Measurements from ENCODE around the gene SCD5. TPM values are rescaled to one million over a fixed set of nuclear protein-coding genes. Genes with fewer than 3 reads are reported as not detected.

Gene SCD5
- total RNA-seq, 1 donor from 2014 or later: 36.9 TPM

GRCh38 chr4:82797040-82797404 lies 1.6 kb downstream of the SCD5 start:
- H2AFZ ChIP-seq (replicated peaks): no peak overlapping the region

GRCh38 chr4:82792912-82793649 lies 5.5 kb downstream of the SCD5 start:
- TF ChIP-seq EZH2 (IDR thresholded peaks at IDR 0.05) (no peak), EZH2phosphoT487 (IDR thresholded peaks at IDR 0.05) (no peak)
- TF ChIP-seq, protein P1, sequence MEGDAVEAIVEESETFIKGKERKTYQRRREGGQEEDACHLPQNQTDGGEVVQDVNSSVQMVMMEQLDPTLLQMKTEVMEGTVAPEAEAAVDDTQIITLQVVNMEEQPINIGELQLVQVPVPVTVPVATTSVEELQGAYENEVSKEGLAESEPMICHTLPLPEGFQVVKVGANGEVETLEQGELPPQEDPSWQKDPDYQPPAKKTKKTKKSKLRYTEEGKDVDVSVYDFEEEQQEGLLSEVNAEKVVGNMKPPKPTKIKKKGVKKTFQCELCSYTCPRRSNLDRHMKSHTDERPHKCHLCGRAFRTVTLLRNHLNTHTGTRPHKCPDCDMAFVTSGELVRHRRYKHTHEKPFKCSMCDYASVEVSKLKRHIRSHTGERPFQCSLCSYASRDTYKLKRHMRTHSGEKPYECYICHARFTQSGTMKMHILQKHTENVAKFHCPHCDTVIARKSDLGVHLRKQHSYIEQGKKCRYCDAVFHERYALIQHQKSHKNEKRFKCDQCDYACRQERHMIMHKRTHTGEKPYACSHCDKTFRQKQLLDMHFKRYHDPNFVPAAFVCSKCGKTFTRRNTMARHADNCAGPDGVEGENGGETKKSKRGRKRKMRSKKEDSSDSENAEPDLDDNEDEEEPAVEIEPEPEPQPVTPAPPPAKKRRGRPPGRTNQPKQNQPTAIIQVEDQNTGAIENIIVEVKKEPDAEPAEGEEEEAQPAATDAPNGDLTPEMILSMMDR (IDR thresholded peaks at IDR 0.05): no peak
- Histone ChIP-seq H3K4me1 (peaks cover 43% of the 10 kb centered on the region), H3K27ac (no peak overlapping the region), H3K9ac (no peak overlapping the region), H3K27me3 (peaks cover 98% of the 10 kb centered on the region), H3K9me3 (ENCODE audit: low read depth) (no peaks in the 10 kb centered on the region), H3K4me3 (no peak overlapping the region), H3K4me2 (peak overlapping the region; percentile 8), H3K79me2 (ENCODE audit: low read depth) (peaks cover 11% of the 10 kb centered on the region), H3F3A (ENCODE audit: low read depth) (peaks cover 33% of the 10 kb centered on the region), H4K20me1 (ENCODE audit: low read depth) (peaks cover 74% of the 10 kb centered on the region), H2AFZ (replicated peaks) (no peak overlapping the region), H3K36me3 (no peaks in the 10 kb centered on the region)
- Mint-ChIP-seq H3K9me3 (no peaks in the 10 kb centered on the region), H3K27ac (no peak overlapping the region), H3K4me1 (peaks cover 64% of the 10 kb centered on the region), H3K4me3 (no peak overlapping the region), H3K27me3 (ENCODE audit: insufficient read depth, low read depth) (peaks cover 2% of the 10 kb centered on the region), H3K36me3 (peaks cover 12% of the 10 kb centered on the region)
- no peak for DNase-seq (ENCODE audit: low spot score)

More at GRCh38 chr4:82797040-82797404, 1.6 kb downstream of the SCD5 start:
- Mint-ChIP-seq H3K4me1 (peaks cover 47% of the 10 kb centered on the region), H3K4me3 (peak overlapping the region; percentile 99), H3K27me3 (ENCODE audit: insufficient read depth, low read depth) (peaks cover 2% of the 10 kb centered on the region), H3K36me3 (peaks cover 8% of the 10 kb centered on the region), H3K9me3 (no peaks in the 10 kb centered on the region), H3K27ac (peak overlapping the region; percentile 94)
- H3K4me3 ChIP-seq: peak overlapping the region; percentile 60
- H3F3A ChIP-seq (ENCODE audit: low read depth): peaks cover 51% of the 10 kb centered on the region
- H3K9ac ChIP-seq: no peak overlapping the region
- peaks cover 36% of the 10 kb centered on the region for H4K20me1 ChIP-seq (ENCODE audit: low read depth)
- DNase-seq (ENCODE audit: low spot score): peak; percentile 59
- H3K27ac ChIP-seq: no peak overlapping the region
- H3K4me2 ChIP-seq: peak overlapping the region; percentile 96
- H3K79me2 ChIP-seq (ENCODE audit: low read depth): peaks cover 8% of the 10 kb centered on the region
- H3K36me3 ChIP-seq: no peaks in the 10 kb centered on the region
- H3K27me3 ChIP-seq: peaks cover 98% of the 10 kb centered on the region
- peaks cover 33% of the 10 kb centered on the region for H3K4me1 ChIP-seq
- no peaks in the 10 kb centered on the region for H3K9me3 ChIP-seq (ENCODE audit: low read depth)
- TF ChIP-seq, protein P1 (IDR thresholded peaks at IDR 0.05): no peak
- no peak for TF ChIP-seq EZH2 (IDR thresholded peaks at IDR 0.05)
- TF ChIP-seq EZH2phosphoT487 (IDR thresholded peaks at IDR 0.05): no peak

GRCh38 chr4:82791179-82791578 lies 7.4 kb downstream of the SCD5 start:
- H3K27ac Mint-ChIP-seq: no peak overlapping the region
- TF ChIP-seq EZH2phosphoT487 (IDR thresholded peaks at IDR 0.05): no peak
- TF ChIP-seq EZH2 (IDR thresholded peaks at IDR 0.05): no peak
- TF ChIP-seq, protein P1 (IDR thresholded peaks at IDR 0.05): no peak
- peaks cover 33% of the 10 kb centered on the region for H3F3A ChIP-seq (ENCODE audit: low read depth)
- H3K9ac ChIP-seq: no peak overlapping the region
- no peak overlapping the region for H2AFZ ChIP-seq (replicated peaks)
- H3K4me3 Mint-ChIP-seq: no peak overlapping the region
- H3K4me2 ChIP-seq: no peak overlapping the region
- H3K4me1 ChIP-seq: peaks cover 49% of the 10 kb centered on the region
- H3K36me3 Mint-ChIP-seq: peaks cover 11% of the 10 kb centered on the region
- peaks cover 63% of the 10 kb centered on the region for H3K4me1 Mint-ChIP-seq
- H3K4me3 ChIP-seq: no peak overlapping the region
- no peaks in the 10 kb centered on the region for H3K27me3 Mint-ChIP-seq (ENCODE audit: insufficient read depth, low read depth)
- no peak for DNase-seq (ENCODE audit: low spot score)
- H3K36me3 ChIP-seq: no peaks in the 10 kb centered on the region
- no peaks in the 10 kb centered on the region for H3K9me3 ChIP-seq (ENCODE audit: low read depth)
- H3K27ac ChIP-seq: no peak overlapping the region
- peaks cover 98% of the 10 kb centered on the region for H3K27me3 ChIP-seq
- H4K20me1 ChIP-seq (ENCODE audit: low read depth): peaks cover 79% of the 10 kb centered on the region
- peaks cover 11% of the 10 kb centered on the region for H3K79me2 ChIP-seq (ENCODE audit: low read depth)
- no peaks in the 10 kb centered on the region for H3K9me3 Mint-ChIP-seq
